SHP77 treated with DMSO at 0.1 percent for 48 hours (cell line): ENCODE data around the gene GLS.
"Not testable (repeated sequence)": the region's sequence is repeated elsewhere in the genome, so short reads cannot be mapped to it uniquely, and the experiment has no call there.

Experiments used
- DNase-seq: peaks from one replicate; lab custom pipeline; 2025; lab: John Stamatoyannopoulos, UW

Gene GLS

GRCh38 chr2:190932514-190932913, 51.9 kb downstream of the GLS start:
- no peak for DNase-seq

DNA sequence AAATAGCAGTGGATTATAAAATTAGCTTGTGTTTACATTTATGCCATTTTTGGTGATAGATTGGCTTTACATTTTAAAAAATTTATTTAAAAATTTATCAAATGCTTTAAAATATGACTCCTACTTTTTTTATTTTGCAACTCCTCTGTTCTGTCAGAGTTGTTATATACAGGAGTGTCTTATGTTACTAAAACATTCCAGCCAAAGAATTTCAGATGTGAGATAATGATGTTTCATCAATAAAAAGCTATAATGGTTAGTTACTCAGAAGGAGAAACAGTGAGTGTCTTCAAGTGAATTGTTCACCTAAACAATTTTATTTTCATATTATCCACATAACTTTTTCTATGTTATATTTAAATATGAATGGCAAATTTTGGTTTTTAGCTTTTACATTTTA, 52.7 kb downstream of the GLS start:
- no peak for DNase-seq

DNA sequence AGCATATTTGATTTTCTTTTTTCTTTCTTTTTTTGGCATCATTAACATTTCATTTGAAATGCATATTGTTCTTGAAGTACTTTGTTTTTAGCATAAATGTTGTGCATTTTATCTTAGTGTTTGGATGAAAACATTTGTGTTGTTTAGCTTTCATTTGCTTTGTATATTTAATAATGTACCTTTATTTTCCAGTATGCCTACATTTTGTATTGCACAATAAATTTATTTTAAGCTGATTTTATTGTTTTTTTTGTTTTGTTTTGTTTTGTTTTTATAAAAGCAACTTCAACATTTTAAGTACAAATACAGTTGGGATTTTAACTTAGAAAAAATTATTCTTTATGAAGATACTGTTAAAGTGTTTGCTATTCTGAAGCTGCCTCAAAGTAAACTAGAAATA, 54.4 kb downstream of the GLS start:
- DNase-seq = no peak

GRCh38 chr2:190938771-190939335, 58.2 kb downstream of the GLS start:
- no peak for DNase-seq

DNA sequence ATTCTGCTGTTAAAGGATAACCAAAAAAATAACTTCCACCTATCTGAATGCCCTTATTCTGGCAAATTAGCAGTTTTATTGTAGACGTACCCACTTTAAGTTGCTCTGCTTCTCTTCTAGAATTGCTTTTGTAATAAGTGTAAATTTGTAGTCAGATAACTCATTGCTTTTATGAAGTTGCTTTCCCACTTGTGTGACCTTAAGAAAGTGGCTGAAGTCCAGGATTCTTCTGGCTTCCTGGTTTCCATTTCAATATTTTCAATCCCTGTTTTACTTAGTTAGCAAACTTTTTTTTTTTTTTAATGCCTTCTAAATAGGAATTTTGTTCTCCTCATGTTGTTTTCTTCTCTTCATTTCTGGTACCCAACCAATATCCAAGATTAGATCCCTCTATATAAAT, 59.8 kb downstream of the GLS start:
- DNase-seq = no peak

GRCh38 chr2:190941571-190941970, 61.0 kb downstream of the GLS start:
- no peak for DNase-seq

DNA sequence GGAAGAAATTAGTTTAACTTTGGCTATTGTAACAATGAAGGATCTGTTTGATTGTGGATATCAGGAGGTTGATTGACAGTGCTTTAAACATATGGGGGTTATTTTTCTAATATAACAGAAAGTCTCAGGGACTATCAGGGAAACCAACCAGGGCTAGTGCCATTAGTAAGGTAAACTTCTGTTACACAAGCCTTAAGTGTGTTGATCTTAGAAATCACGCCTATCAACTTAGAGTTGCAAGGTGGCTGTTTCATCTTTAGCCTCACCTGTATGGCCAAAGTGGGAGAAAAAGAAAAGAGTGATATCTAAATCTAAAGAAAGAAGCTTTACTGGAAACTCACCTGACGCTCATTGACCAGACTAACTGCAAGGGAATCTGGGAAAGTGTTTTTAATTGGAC, 62.1 kb downstream of the GLS start:
- no peak for DNase-seq

- DNase-seq = no peak
Measured at GRCh38 chr2:190943706-190944105, 63.1 kb downstream of the GLS start.

GRCh38 chr2:190947141-190947540, 66.5 kb downstream of the GLS start:
- DNase-seq = no peak

- DNase-seq = no peak
Measured at GRCh38 chr2:190947711-190948251, 67.2 kb downstream of the GLS start.

DNA sequence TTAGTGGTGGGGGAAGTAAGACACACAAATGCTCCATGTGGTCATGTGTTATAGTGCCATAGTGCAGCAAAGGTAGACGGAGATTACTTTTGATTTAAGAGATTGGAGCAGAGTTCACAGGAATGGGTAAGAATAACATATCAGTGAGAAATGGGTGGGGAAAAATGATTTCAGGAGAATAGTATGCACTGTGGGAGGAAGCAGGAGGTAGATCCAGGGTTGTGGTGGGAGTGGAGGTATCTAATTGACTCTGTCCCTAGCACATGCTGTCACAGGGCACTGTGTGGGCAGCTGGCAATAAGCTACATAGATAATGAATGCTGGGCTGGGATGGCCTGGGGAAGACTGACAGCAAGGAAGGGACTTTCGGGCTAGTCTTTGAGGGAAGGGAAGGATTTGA, 68.0 kb downstream of the GLS start:
- no peak for DNase-seq

DNA sequence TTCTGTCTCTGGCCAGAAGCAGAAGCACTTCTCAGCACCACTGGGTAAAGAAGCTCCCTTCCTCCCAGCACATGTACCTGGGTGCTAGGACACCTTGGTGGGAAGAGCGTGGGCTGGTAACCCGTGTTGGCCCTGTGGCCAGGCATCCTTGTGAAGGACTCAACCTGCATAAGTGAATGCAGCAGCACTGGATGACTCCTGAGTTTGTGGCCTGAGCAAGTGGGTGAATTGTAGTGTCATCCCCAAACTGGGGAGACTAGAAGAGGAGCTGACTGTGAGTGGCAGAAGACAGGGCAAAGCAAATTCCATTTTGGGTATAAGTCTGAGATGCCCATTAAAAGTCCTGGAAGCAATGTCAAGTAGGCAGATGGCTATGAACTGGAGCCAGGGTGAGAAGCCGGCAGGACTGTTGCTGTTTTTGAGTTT, 70.0 kb downstream of the GLS start:
- no peak for DNase-seq

DNA sequence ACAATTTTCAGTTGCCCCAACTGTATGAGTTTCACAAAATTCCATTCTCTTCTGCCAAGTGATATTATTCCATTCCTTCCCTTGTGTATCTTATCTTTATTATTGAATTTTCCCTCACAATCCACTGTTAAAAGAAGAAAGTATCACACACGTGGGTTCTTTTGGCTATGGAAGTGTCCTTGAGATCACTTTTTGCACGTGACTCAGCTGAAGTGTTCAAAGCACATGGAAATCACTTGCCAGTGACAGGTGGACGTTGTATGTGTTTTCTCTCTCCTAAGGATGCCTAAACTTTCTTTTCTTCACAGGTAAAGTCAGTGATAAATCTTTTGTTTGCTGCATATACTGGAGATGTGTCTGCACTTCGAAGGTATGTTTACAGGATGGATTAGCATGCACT, 72.6 kb downstream of the GLS start:
- no peak for DNase-seq

DNA sequence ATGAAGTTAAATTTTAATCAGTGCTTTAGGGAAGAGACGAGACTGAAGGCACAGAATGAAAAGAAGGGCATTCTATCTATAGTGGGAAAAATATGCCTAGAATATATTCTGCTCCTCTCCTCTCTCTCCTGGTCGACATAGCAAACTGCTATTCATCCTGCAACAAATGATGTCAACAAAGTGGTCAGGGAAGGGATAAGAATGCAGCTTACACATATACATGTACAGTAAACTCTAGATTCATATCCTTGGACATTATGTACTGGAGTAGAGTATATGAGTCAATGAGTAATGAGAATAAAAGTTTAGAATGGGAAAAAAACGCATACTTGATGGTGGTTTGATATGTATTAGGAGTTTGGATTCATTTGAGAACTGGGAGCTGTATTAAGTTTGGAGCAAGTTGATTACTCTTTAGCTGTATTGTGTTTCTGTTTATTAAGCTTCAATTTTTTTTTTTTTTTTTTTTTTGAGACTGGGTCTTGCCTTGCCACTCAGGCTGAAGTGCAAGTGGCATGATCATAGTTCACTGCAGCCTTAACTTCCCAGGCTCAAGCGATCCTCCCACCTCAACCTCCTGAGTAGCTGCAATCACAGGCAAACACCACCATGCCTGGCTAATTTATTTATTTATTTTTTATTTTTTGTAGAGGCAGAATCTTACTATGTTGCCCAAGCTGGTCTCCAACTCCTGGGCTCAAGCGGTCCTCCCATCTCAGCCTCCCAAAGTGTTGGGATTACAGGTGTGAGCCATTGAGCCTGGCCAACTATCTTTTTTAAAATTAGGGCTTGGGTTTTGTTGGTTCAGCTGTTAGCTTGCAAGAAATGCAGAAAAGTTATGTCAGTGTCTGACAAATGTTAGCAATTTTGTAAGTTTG, 79.5 kb downstream of the GLS start:
- no peak for DNase-seq

- not testable (repeated sequence) for DNase-seq
Measured at GRCh38 chr2:190961117-190961516, 80.5 kb downstream of the GLS start.

GRCh38 chr2:190961918-190962487, 81.4 kb downstream of the GLS start:
- no peak for DNase-seq

DNA sequence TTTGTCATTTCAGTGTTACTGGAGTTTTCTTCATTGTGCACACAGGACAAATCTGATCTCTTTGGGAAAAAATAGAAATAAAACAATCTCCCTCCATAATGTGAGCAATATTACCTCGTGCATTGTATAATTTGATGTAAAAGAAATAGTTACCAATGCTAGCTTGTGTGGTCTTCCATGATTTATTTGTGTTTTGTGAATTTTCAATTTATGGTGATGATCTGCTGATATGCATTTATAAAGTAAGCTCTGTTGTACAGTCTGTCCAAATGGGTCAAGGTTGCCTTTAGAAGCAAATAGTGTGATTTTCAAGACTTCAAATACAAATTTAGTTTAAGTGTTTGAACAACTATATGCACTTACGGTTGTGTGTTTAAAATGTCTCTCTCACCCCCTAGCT, 82.5 kb downstream of the GLS start:
- no peak for DNase-seq

DNA sequence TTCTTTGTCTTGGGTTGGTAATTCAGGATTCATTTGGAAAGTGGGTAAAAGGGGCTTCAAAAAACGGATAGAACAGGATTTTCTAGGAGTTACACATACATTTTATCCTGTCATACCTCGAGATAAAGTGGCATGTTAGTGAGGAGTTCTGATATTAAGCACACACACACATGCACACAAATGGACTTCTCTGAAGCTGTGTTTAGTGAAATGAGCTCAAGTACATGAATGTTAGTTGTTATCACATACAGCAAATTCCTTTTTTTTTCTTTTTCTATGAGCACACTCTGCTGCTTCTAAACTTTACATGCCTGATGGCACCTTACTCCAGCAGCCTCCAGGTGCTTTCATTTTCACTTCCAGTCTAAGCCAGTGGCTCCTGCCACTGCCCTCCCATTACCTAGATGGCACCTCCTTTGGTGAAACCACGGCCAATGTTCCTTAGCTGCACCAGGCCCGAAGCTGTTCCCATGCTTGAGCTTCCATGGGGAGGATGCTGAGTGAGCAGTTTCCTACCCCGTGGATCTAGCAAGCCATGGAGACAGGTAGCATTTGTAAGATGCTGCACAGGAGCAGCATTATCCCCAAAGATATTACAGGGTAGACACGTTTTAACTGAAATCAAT, 83.7 kb downstream of the GLS start:
- DNase-seq = no peak

- no peak for DNase-seq
Measured at GRCh38 chr2:190965580-190966222, 85.1 kb downstream of the GLS start.

GRCh38 chr2:190968522-190968921, 87.9 kb downstream of the GLS start:
- DNase-seq = no peak

DNA sequence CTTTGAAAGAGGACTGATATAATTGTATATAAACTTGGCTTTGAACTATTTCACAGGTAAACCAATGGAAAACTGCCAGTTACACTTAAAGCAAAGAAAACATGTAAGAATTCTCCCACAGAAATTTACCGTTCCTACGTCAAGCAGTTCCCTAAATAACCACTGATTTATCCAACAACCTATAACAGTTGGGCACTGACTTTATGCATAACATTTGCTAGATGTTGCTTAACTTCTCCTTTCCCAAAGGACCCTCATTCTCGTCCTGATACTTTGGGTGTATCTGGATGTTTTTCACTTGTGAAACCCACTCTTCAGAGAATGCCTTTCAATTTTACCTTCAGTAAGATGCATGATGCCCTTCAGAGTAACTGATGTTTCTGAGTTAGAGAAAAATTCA, 89.5 kb downstream of the GLS start:
- no peak for DNase-seq

DNA sequence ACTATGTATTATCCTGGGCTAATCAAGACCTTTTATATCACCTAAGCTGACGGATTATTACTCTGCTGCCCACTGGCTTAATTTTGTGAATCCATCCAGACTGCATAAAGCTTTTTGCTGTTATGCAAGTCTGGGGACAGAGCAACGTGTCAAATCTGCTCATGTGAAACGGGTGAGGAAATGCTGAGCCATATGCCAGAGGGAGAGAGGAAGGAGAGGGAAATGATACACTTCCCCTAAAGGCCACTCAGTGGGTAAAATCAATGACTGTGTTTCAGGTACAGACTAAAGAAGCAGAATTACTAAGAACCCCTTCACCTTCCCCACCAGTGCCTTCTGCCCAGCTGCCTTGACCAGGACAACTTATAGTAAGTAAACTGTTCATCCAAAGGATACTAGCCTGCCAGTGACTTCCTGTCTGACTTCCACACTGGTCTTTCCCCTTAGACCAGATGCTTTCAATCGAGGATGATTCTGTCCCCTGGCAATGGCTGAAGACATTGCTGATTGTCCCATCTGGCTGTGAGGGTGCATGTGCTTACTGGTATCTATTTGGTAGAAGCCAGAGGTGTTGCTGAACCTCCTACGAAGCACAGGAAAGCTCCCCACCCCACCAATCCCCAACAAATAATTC, 90.4 kb downstream of the GLS start:
- no peak for DNase-seq
